Astrocyte of the spinal cord (primary cell): Measurements from ENCODE around the gene ABCF2.

Experiments used
- DNase-seq: peaks from one replicate; pipeline ENCODE4 v3.0.0; 2011; ENCODE audit warnings: low read depth, low spot score
- H3K4me3 ChIP-seq: 2 replicates; pipeline ENCODE4 v1.5.1; 2011; ENCODE audit warnings: low read depth, mild to moderate bottlenecking, low read length, moderate library complexity
- in situ Hi-C: cut with HindIII; loops from 2 replicates; pipeline ENCODE4 v1.10.0; 2017; ENCODE audit warnings: low sequenced_read_pairs
- TF ChIP-seq, protein P1 (sequence below): IDR thresholded peaks from 2 replicates; pipeline ENCODE4 v1.5.1; 2012; ENCODE audit warnings: low read depth, mild to moderate bottlenecking, low read length, inconsistent platforms

The ABCF2 gene

DNA sequence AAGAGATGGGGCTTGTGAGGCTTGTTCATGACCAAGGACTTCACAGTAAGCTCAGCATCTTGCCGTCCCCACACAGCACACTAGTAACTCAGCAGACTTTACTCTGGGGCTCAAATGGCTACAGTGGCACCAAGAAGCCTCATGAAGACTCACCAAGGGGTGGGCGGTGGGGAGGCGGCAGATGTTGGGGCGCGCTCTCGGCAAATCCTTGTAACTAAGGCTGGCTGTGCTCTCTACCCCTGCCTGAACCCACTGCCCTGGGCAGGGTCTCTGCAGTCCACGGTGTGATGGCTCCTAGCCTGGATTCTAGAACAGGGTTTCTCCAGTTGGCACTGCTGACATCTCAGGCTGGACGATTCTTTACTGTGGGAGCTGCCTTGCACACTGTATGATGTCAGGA lies 33.9 kb upstream of the ABCF2 start:
- H3K4me3 ChIP-seq: no peak overlapping the region
- no peak for DNase-seq
- TF ChIP-seq, protein P1, sequence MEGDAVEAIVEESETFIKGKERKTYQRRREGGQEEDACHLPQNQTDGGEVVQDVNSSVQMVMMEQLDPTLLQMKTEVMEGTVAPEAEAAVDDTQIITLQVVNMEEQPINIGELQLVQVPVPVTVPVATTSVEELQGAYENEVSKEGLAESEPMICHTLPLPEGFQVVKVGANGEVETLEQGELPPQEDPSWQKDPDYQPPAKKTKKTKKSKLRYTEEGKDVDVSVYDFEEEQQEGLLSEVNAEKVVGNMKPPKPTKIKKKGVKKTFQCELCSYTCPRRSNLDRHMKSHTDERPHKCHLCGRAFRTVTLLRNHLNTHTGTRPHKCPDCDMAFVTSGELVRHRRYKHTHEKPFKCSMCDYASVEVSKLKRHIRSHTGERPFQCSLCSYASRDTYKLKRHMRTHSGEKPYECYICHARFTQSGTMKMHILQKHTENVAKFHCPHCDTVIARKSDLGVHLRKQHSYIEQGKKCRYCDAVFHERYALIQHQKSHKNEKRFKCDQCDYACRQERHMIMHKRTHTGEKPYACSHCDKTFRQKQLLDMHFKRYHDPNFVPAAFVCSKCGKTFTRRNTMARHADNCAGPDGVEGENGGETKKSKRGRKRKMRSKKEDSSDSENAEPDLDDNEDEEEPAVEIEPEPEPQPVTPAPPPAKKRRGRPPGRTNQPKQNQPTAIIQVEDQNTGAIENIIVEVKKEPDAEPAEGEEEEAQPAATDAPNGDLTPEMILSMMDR: no peak
- in situ Hi-C loops: no loop called here

DNA sequence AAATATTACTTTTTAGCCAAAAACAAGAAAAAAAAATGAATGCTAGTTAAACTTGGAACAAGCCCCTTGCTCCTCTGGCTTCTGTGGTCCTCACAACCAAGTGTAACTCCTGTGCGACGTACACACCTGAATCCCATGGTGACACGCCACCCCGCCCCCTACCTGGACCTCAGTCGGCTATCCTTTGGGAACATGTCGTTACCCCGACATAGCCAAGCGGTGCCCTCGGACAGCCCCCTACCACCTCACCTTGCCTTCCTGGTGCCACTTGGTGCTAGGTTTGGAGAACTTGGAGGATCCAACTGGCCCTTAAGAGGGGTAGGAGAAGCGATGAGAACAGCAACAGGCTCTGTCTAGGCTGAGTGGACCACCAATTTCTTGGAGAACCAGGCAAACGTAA lies 33.5 kb upstream of the ABCF2 start:
- in situ Hi-C loops: no loop called here
- DNase-seq: no peak
- TF ChIP-seq, protein P1: no peak
- no peak overlapping the region for H3K4me3 ChIP-seq

DNA sequence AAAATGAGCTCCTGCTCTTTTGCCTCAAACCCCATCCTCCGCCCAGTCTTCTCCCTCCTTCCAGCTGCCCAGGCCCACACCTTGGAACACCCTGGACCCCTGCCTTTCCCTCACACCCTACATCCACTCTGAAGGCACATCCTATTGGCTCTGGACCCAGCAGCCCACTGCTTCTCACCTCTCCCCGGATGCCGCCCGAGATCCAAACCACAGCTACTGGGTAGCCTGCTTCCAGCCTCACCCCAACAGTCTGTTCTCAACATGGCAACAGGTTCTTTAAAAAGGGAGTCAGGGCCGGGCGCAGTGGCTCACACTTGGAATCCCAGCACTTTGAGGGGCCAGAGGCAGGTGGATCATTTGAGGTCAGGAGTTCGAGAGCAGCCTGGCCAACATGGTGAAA lies 31.0 kb upstream of the ABCF2 start:
- TF ChIP-seq, protein P1: no peak
- DNase-seq: no peak
- in situ Hi-C loops: no loop called here

DNA sequence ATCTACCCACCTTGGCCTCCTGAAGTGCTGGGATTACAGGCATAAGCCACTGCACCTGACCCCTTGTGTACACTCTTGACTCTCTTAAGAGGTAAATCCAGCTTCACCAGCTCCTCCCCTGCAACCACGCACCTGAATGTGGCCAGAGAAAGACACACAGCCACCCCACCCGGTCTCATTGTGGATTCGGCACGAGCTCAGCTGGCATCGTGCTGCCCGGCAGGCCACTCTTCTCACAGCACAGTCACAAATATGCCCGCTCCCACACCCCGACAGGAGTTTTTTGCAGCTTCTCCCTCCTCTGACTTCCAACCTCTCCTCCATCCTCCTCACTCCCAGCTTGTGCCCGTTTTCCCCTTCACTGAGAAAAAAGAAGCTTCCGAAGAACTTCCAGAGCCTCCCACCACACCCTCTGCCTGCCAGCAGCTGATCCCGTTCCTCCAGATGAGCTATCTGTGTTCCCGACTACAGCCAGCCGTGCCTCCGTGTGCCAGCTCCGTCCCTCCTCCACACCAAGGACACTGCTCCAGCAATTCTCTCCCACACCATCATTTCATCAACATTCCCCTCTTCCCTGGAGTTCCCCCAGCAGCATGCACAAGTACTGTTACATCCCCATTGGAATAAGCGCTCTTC lies 29.5 kb upstream of the ABCF2 start:
- H3K4me3 ChIP-seq: no peak overlapping the region
- in situ Hi-C loops: no loop called here
- no peak for DNase-seq
- TF ChIP-seq, protein P1: no peak

More for the DNA sequence above, 31.0 kb upstream of the ABCF2 start:
- H3K4me3 ChIP-seq: no peak overlapping the region

DNA sequence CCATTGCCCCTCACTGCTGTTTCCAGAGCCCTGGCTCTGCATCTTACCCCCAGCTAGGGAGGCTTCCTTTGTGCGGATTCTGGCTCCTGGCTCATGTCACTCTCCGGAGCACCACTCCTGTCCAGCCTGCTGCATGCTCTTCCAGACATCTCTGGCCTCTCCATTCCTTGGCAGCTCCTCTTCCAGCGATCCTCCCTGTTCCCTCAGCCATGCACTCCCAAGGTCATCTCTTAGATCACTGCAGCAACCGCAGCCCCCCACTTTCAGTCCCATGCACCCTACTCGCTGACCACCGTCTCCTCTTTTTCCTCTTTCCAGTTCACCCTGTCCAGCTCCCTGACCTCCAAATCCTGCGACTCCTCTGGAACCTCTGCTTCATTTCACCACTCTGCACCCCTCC lies 28.4 kb upstream of the ABCF2 start:
- in situ Hi-C loops: no loop called here
- no peak for DNase-seq

DNA sequence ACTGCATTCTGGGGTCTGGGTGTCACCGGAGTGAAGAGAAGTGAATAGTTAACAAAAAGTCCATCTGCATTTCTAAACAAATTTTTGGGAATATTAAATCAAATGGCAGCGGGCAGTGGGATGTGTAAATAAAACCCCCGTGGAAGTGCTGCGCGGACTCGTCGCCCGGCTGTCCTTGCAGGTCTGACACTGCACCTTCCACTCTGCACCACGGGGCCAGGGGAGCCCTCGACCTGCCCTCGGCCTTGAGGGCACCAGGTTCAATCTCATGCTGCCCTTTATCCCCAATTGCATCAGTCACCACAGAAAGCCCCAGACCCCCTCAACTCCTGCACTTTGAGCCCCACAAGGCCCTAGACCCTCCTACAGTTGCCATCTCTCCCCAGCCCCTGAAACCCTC lies 27.8 kb upstream of the ABCF2 start:
- no peak for DNase-seq
- in situ Hi-C loops: no loop called here
- TF ChIP-seq, protein P1: no peak
- no peak overlapping the region for H3K4me3 ChIP-seq

More for the DNA sequence above, 28.4 kb upstream of the ABCF2 start:
- TF ChIP-seq, protein P1: no peak
- H3K4me3 ChIP-seq: no peak overlapping the region
